Naive thymus-derived CD4-positive, alpha-beta T cell (primary cell): ENCODE data around the gene ZNF576. TPM values are rescaled to one million over a fixed set of nuclear protein-coding genes. Genes with fewer than 3 reads are reported as not detected.

ENCODE experiments used
- ATAC-seq: fragments of 150-1000 bp; cut with Tn5 transposase; 2 replicates; pipeline ENCODE4 v1.10.0; 2021; ENCODE audit warnings: mild to moderate bottlenecking, moderate library complexity
- CTCF ChIA-PET: fragments of 350-600 bp; sonication (Branson Sonifier 250); formaldehyde crosslinking; loops from one replicate; lab custom pipeline; 2021; ENCODE audit warnings: antibody characterized with exemption; lab: Charles Lee
- POLR2A ChIA-PET: fragments of 350-600 bp; sonication (Branson Sonifier 250); formaldehyde crosslinking; loops from one replicate; lab custom pipeline; 2021; ENCODE audit warnings: antibody characterized with exemption, inconsistent platforms; lab: Charles Lee
- DNase-seq, 9 donors: peaks; one replicate each; pipeline versions ENCODE4 v3.0.0 to v3.0.0-alpha.2; 2020 to 2022; ENCODE audit warnings: mixed read lengths in 1 of 9
- H3K27ac ChIP-seq: one replicate; pipeline ENCODE4 v1.7.0; 2013; ENCODE audit warnings: mild to moderate bottlenecking, low read depth, low read length, moderate library complexity
- H3K27me3 ChIP-seq, 2 donors: one replicate each; pipeline ENCODE4 v1.7.0; 2013; ENCODE audit warnings: low read length in 2 of 2, mild to moderate bottlenecking in 2 of 2, moderate library complexity in 2 of 2; ENCODE audit not compliant: control insufficient read depth in 2 of 2, insufficient read depth in 2 of 2
- H3K36me3 ChIP-seq, 3 experiments: 1 replicate in 2 of 3; 2 replicates in 1 of 3; pipeline ENCODE4 v1.7.0; 2013; ENCODE audit warnings: low read length in 3 of 3, mild to moderate bottlenecking in 3 of 3, moderate library complexity in 1 of 3; ENCODE audit not compliant: insufficient read depth in 3 of 3, control insufficient read depth in 2 of 3
- H3K4me1 ChIP-seq, 2 donors: one replicate each; pipeline ENCODE4 v1.7.0; 2013; ENCODE audit warnings: low read length in 2 of 2, mild to moderate bottlenecking in 2 of 2, moderate library complexity in 1 of 2; ENCODE audit not compliant: control insufficient read depth in 2 of 2, insufficient read depth in 2 of 2
- H3K4me3 ChIP-seq: 2 replicates; pipeline ENCODE4 v1.7.0; 2013; ENCODE audit warnings: mild to moderate bottlenecking, low read length
- H3K9me3 ChIP-seq, 3 experiments: 1 replicate in 2 of 3; 2 replicates in 1 of 3; pipeline ENCODE4 v1.7.0; 2013; ENCODE audit warnings: low read length in 3 of 3; ENCODE audit not compliant: control insufficient read depth in 2 of 3
- H3K27ac Mint-ChIP-seq, 9 donors: one replicate each; pipeline ENCODE4 v1.8.0; 2020 to 2022; ENCODE audit warnings: mixed read lengths in 9 of 9, mild to moderate bottlenecking in 8 of 9, moderate library complexity in 5 of 9, inconsistent platforms in 2 of 9
- H3K27me3 Mint-ChIP-seq, 5 donors: one replicate each; pipeline ENCODE4 v1.8.0; 2021 to 2022; ENCODE audit warnings: mixed read lengths in 5 of 5, mild to moderate bottlenecking in 1 of 5
- H3K36me3 Mint-ChIP-seq, 5 donors: one replicate each; pipeline ENCODE4 v1.8.0; 2020 to 2022; ENCODE audit warnings: mixed read lengths in 5 of 5, mild to moderate bottlenecking in 3 of 5, inconsistent platforms in 1 of 5
- H3K4me1 Mint-ChIP-seq, 7 donors: one replicate each; pipeline ENCODE4 v1.8.0; 2020 to 2022; ENCODE audit warnings: mixed read lengths in 7 of 7, mild to moderate bottlenecking in 3 of 7, inconsistent platforms in 1 of 7
- H3K4me3 Mint-ChIP-seq, 10 donors: one replicate each; pipeline ENCODE4 v1.8.0; 2020 to 2022; ENCODE audit warnings: mild to moderate bottlenecking in 10 of 10, mixed read lengths in 10 of 10, moderate library complexity in 6 of 10, inconsistent platforms in 2 of 10
- H3K9me3 Mint-ChIP-seq, 11 donors: one replicate each; pipeline ENCODE4 v1.8.0; 2020 to 2022; ENCODE audit warnings: mixed read lengths in 11 of 11, mild to moderate bottlenecking in 4 of 11, inconsistent platforms in 1 of 11, moderate library complexity in 1 of 11
- intact Hi-C, 2 donors: fragments of 100-400 bp; cut with micrococcal nuclease; formaldehyde crosslinking; loops; one replicate each; pipeline ENCODE4 v1.15.1; 2023
- polyA plus RNA-seq, 2 donors: library from polyadenylated mRNA; unstranded; fragments of 300-500 nt; fragmentation: Illumina TruSeq; gene quantifications; one replicate each; pipeline ENCODE4 v1.2.3, GENCODE V29; 2021
- total RNA-seq, 6 experiments: library from RNA in 5 of 6; stranded (reverse) in 5 of 6; gene quantifications; 1 replicate in 5 of 6; 2 replicates in 1 of 6; pipeline ENCODE4 v1.2.3 and lab custom pipeline; 2021 to 2026

Gene ZNF576
- total and polyA plus RNA-seq, 7 experiments from 2014 or later: 8.6 to 20.6 (median 15.7) TPM

GRCh38 chr19:43616954-43617353, 20.6 kb downstream of the ZNF576 start:
- no peaks in the 10 kb centered on the region for H3K9me3 Mint-ChIP-seq
- Histone ChIP-seq H3K27me3 (no peaks in the 10 kb centered on the region), H3K4me1 (peaks cover 9 to 12% of the 10 kb centered on the region in 2 donors), H3K9me3 (no peaks in the 10 kb centered on the region), H3K4me3 (no peak overlapping the region), H3K27ac (no peak overlapping the region), H3K36me3 (peaks cover 0 to 31% (median 4%) of the 10 kb centered on the region in 3 experiments)
- H3K27me3 Mint-ChIP-seq: no peaks in the 10 kb centered on the region
- peaks cover 3 to 19% (median 5%) of the 10 kb centered on the region in 5 donors for H3K36me3 Mint-ChIP-seq
- H3K27ac Mint-ChIP-seq: peak overlapping the region in 5 of 9 donors; percentile 32 to 62 (median 46)
- H3K4me1 Mint-ChIP-seq: peaks cover 19 to 67% (median 47%) of the 10 kb centered on the region in 7 donors
- H3K4me3 Mint-ChIP-seq: peak overlapping the region in 2 of 10 donors; percentile 11 to 40
- intact Hi-C loops: loop anchor here in 1 of 2 donors (5.0 kb wide), 1 partner anchor 35 kb away; no protein-coding TSS in a partner anchor
- ChIA-PET CTCF (no interaction called here), POLR2A (interaction anchor here (0.6 kb wide), 3 partner anchors 19 to 175 kb away, joined by 3 read pairs; no protein-coding TSS in a partner anchor)
- no peak for DNase-seq
- no peak for ATAC-seq

GRCh38 chr19:43618921-43619261, 22.5 kb downstream of the ZNF576 start:
- Mint-ChIP-seq H3K4me1 (peaks cover 17 to 58% (median 33%) of the 10 kb centered on the region in 7 donors), H3K4me3 (peak overlapping the region; percentile 95 to 99 (median 98)), H3K9me3 (no peaks in the 10 kb centered on the region), H3K27ac (peak overlapping the region; percentile 88 to 98 (median 93)), H3K27me3 (no peaks in the 10 kb centered on the region), H3K36me3 (peaks cover 0 to 4% (median 0%) of the 10 kb centered on the region in 5 donors)
- CTCF ChIA-PET: no interaction called here
- H3K36me3 ChIP-seq: peaks cover 0 to 12% (median 0%) of the 10 kb centered on the region in 3 experiments
- ATAC-seq (peak; percentile 14), DNase-seq (peak in 2 of 9 donors; percentile 14 to 18)
- H3K27me3 ChIP-seq: no peaks in the 10 kb centered on the region
- H3K9me3 ChIP-seq: no peaks in the 10 kb centered on the region
- POLR2A ChIA-PET: interaction anchor here (0.8 to 1.2 kb wide), 3 partner anchors 12 to 94 kb away, joined by 3 to 4 read pairs (median 3); no protein-coding TSS in a partner anchor
- intact Hi-C loops: loop anchor here (1.0 to 5.0 kb wide), 8 partner anchors 21 to 208 kb away; partner anchors contain the start of genes IRGQ (in 2 of the 2), PINLYP (in 2 of the 2), XRCC1 (in 2 of the 2) and ZNF576 (in 2 of the 2)
- peak overlapping the region; percentile 63 for H3K4me3 ChIP-seq
- peaks cover 9 to 12% of the 10 kb centered on the region in 2 donors for H3K4me1 ChIP-seq
- H3K27ac ChIP-seq: peak overlapping the region; percentile 83

DNA sequence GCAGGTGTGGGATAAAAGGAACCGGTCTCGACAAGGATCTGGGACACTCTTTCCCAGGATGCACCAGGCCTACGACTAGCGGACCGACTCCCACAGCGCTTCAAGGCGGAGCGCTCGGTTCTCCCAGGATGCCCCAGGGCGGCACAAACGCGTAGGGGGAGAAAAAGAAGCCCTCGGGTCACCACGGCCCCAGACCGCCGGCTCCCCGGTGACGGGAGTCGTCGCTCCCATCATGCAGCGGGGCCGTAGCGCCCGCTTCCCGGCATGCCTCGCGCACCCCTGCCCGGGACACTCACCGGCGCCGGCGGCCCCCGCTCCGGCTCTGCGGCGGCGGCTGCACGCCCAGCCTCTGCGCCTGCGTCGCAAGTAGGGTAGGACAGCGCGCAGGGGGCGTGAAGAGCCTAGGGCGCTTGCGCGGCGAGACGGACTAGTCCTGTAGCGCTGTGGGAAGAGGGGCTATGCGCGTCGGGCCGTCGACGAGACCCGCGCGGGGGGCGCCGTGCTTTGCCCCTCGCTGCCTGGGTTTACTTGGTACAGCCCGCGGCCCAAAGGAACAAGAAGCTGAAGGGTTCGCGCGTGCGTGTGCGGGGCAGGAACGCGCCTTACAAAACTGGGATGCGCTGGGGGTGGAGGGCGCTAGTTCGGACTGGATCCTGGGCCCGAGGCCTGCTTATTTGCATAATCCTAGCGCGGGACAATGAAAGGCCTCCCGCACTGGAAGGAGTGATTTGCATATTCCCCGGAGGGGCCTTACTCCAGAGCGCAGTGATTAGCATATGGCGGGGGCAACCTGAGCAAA, 23.1 kb downstream of the ZNF576 start, which contains the start of gene ZNF428:
Gene ZNF428, minus strand, starts transcription at position 368 of the 799 bp plus-strand sequence. CDS start 5,325 bp downstream, outside the sequence.
- POLR2A ChIA-PET: interaction anchor here (1.0 kb wide), 3 partner anchors 10 to 156 kb away, joined by 3 to 4 read pairs (median 3); no protein-coding TSS in a partner anchor
- no peaks in the 10 kb centered on the region for H3K27me3 Mint-ChIP-seq
- Histone ChIP-seq H3K36me3 (peaks cover 0 to 8% (median 0%) of the 10 kb centered on the region in 3 experiments), H3K4me3 (peak within 1 kb of the TSS; percentile 63), H3K27me3 (no peaks in the 10 kb centered on the region), H3K27ac (peak within 1 kb of the TSS; percentile 83), H3K4me1 (peaks cover 9 to 12% of the 10 kb centered on the region in 2 donors), H3K9me3 (no peaks in the 10 kb centered on the region)
- H3K9me3 Mint-ChIP-seq: no peaks in the 10 kb centered on the region
- peak; percentile 93 for ATAC-seq
- H3K27ac Mint-ChIP-seq: peak within 1 kb of the TSS; percentile 93 to 99 (median 97)
- H3K4me1 Mint-ChIP-seq: peaks cover 18 to 59% (median 36%) of the 10 kb centered on the region in 7 donors
- peaks cover 0 to 2% (median 0%) of the 10 kb centered on the region in 5 donors for H3K36me3 Mint-ChIP-seq
- DNase-seq: peak; percentile 77 to 91 (median 84)
- H3K4me3 Mint-ChIP-seq: peak within 1 kb of the TSS; percentile 95 to 99 (median 98)
- CTCF ChIA-PET: no interaction called here
- intact Hi-C loops: loop anchor here (1.0 to 5.0 kb wide), 8 partner anchors 21 to 208 kb away; partner anchors contain the start of genes IRGQ (in 2 of the 2), PINLYP (in 2 of the 2), XRCC1 (in 2 of the 2) and ZNF576 (in 2 of the 2)

DNA sequence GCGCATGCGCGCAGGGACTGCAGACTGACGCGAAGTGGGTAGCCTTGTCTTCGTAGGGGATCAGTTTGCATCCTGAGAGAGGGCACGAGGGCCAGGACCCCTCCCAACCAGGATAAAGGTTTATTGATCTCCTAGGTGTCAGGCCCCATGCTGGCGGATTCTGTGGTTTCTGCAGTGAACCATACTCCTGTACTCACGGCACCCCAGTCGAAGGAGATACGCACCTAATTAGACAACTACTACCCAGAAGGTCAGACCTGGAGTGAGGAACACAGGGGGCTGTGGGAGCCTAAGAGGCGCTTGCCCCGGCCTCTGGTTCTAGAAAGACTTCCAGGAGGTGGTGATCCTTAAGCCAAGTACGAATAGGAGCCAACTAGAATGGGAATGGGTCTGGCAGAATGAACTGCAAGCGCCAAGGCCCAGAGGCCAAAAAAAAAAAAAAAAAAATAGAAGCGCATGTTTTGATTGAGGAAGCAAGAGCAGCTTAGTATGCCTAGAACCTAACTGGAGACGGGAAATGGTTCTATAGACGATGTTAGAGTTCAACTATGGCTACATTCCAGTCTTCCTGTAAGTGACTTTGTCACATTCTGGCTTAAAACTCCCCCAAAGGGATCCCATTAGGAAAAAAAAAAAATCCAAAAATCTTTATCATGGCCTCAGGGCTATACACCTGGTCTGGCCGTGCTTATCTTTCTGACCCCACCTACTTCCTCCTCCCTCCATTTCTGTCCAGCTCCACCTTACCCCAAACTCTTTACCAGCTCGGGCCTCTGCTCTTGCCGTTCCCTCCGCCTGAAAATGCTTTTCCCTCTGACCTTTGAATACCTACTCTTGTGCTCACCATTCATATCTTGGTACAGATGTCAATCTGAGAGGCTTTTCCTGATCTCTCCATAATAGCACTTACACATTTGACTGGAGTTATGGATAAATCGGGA, 23.9 kb downstream of the ZNF576 start:
- H3K4me3 ChIP-seq: peak overlapping the region; percentile 63
- no peak for ATAC-seq
- ChIA-PET POLR2A (interaction anchor here (0.7 to 1.0 kb wide), 5 partner anchors 10 to 1781 kb away, joined by 3 to 4 read pairs (median 3); no protein-coding TSS in a partner anchor), CTCF (no interaction called here)
- Mint-ChIP-seq H3K4me1 (peaks cover 18 to 61% (median 44%) of the 10 kb centered on the region in 7 donors), H3K9me3 (no peaks in the 10 kb centered on the region), H3K27me3 (no peaks in the 10 kb centered on the region), H3K27ac (peak overlapping the region; percentile 93 to 99 (median 97)), H3K36me3 (peaks cover 0 to 2% (median 0%) of the 10 kb centered on the region in 5 donors), H3K4me3 (peak overlapping the region; percentile 95 to 99 (median 98))
- H3K27me3 ChIP-seq: no peaks in the 10 kb centered on the region
- H3K27ac ChIP-seq: peak overlapping the region; percentile 83
- peaks cover 0 to 8% (median 0%) of the 10 kb centered on the region in 3 experiments for H3K36me3 ChIP-seq
- DNase-seq: peak in 4 of 9 donors; percentile 64 to 88 (median 84)
- no peaks in the 10 kb centered on the region for H3K9me3 ChIP-seq
- H3K4me1 ChIP-seq: peaks cover 13 to 16% of the 10 kb centered on the region in 2 donors
- intact Hi-C loops: loop anchor here in 1 of 2 donors (1.0 kb wide), 1 partner anchor 48 kb away; no protein-coding TSS in a partner anchor

GRCh38 chr19:43622070-43622469, 25.7 kb downstream of the ZNF576 start:
- Mint-ChIP-seq H3K9me3 (no peaks in the 10 kb centered on the region), H3K36me3 (peaks cover 0 to 2% (median 0%) of the 10 kb centered on the region in 5 donors), H3K27me3 (peaks cover 0 to 7% (median 0%) of the 10 kb centered on the region in 5 donors), H3K27ac (peak overlapping the region in 4 of 9 donors; percentile 65 to 66 (median 66)), H3K4me3 (no peak overlapping the region), H3K4me1 (peaks cover 18 to 56% (median 41%) of the 10 kb centered on the region in 7 donors)
- intact Hi-C loops: no loop called here
- peaks cover 0 to 8% (median 0%) of the 10 kb centered on the region in 3 experiments for H3K36me3 ChIP-seq
- H3K27me3 ChIP-seq: no peaks in the 10 kb centered on the region
- H3K4me1 ChIP-seq: peaks cover 13 to 16% of the 10 kb centered on the region in 2 donors
- CTCF ChIA-PET: no interaction called here
- no peak overlapping the region for H3K4me3 ChIP-seq
- peak in 1 of 9 donors; percentile 2 for DNase-seq
- no peak overlapping the region for H3K27ac ChIP-seq
- POLR2A ChIA-PET: interaction anchor here (2.0 kb wide), 1 partner anchor 66 kb away, joined by 4 read pairs; no protein-coding TSS in a partner anchor
- ATAC-seq: no peak
- H3K9me3 ChIP-seq: no peaks in the 10 kb centered on the region
